ENCODE results near the gene SUFU. TPM values are rescaled to one million over a fixed set of nuclear protein-coding genes. Genes with fewer than 3 reads are reported as not detected.

The SUFU gene
- total and polyA plus RNA-seq, 2 of the 8 experiments (the other 6 are each of a cell fraction or from before 2014, with no cell fraction given): 7.0 to 10.8 TPM

GRCh38 chr10:102527546-102527945 lies 23.8 kb downstream of the SUFU start:
- WGBS, 2 experiments (ENCODE audit: extremely low coverage in 1 of 2, insufficient coverage in 1 of 2, insufficient read length in 1 of 2, insufficient replicate concordance in 2 of 2, low coverage in 1 of 2, low lambda C conversion rate in 2 of 2, missing lambda C conversion rate in 1 of 2): 85% methylated on average over 2 of the region's 2 CpGs; no CpG with 5 or more reads in 1 of the 2 experiments

More at GRCh38 chr10:102527546-102527945, 23.8 kb downstream of the SUFU start:
- no peak overlapping the region for H3K56ac ChIP-seq (replicated peaks; ENCODE audit: insufficient read length, low read depth, low read length)
- no peak overlapping the region for H3K9ac ChIP-seq (replicated peaks in 1 of 4; ENCODE audit: extremely low read depth in 1 of 4, low read depth in 3 of 4, low read length in 3 of 4)
- no peaks in the 10 kb centered on the region for H3K23me2 ChIP-seq (ENCODE audit: low read depth, low read length)
- POLR2A ChIA-PET (ENCODE audit: partially characterized antibody): interaction anchor here (1.0 kb wide), 1 partner anchor 11 kb away, joined by 3 read pairs; no protein-coding TSS in a partner anchor
- H3K23ac ChIP-seq (ENCODE audit: insufficient read length): no peak overlapping the region
- no peak for DNase-seq (ENCODE audit: low read depth in 1 of 2, low spot score in 2 of 2)
- H2BK20ac ChIP-seq (ENCODE audit: low read length): no peak overlapping the region
- no peaks in the 10 kb centered on the region for H3K4me1 ChIP-seq (replicated peaks in 1 of 4; ENCODE audit: control insufficient read depth in 3 of 4, insufficient read depth in 4 of 4, low read length in 3 of 4)
- no peak overlapping the region for H4K8ac ChIP-seq (ENCODE audit: extremely low read depth, insufficient read depth, low read length)
- H4K91ac ChIP-seq (replicated peaks; ENCODE audit: insufficient read length, low read length): no peak overlapping the region
- H4K5ac ChIP-seq (ENCODE audit: insufficient read length, low read depth, low read length): no peak overlapping the region
- H3K4me3 ChIP-seq (ENCODE audit: extremely low read depth in 1 of 4, insufficient read depth in 2 of 4, low read depth in 3 of 4, low read length in 4 of 4): no peak overlapping the region
- no peak for TF ChIP-seq SP2 (IDR thresholded peaks at IDR 0.05; ENCODE audit: low read length)
- no peak for TF ChIP-seq TAF1 (IDR thresholded peaks at IDR 0.05; ENCODE audit: low read depth, low read length)
- no peak for TF ChIP-seq POLR2AphosphoS5 (IDR thresholded peaks at IDR 0.05; ENCODE audit: low read depth, low read length)
- no peak for TF ChIP-seq GTF2F1 (IDR thresholded peaks at IDR 0.05; ENCODE audit: borderline replicate concordance, low read depth, low read length)
- TF ChIP-seq SIN3A (conservative IDR thresholded peaks at IDR 0.05 in 1 of 2, IDR thresholded peaks at IDR 0.05 in 1 of 2; ENCODE audit: low read depth in 1 of 2, low read length in 2 of 2): no peak
- TF ChIP-seq RBBP5 (IDR thresholded peaks at IDR 0.05; ENCODE audit: borderline replicate concordance, low read depth, low read length): no peak
- TF ChIP-seq CBX8 (IDR thresholded peaks at IDR 0.05; ENCODE audit: borderline replicate concordance, low read depth, low read length): no peak
- no peak for TF ChIP-seq PHF8 (conservative IDR thresholded peaks at IDR 0.05; ENCODE audit: low read depth, low read length)
- TF ChIP-seq BRCA1 (IDR thresholded peaks at IDR 0.05; ENCODE audit: low read depth, low read length): no peak
- TF ChIP-seq TBP (IDR thresholded peaks at IDR 0.05; ENCODE audit: low read depth, low read length): no peak
- CTCF ChIA-PET (ENCODE audit: partially characterized antibody): interaction anchor here (1.3 to 2.6 kb wide), 4 partner anchors 13 to 56 kb away, joined by 3 to 12 read pairs (median 4); no protein-coding TSS in a partner anchor
- H3K4ac ChIP-seq (replicated peaks; ENCODE audit: insufficient read length, low read depth, low read length): no peak overlapping the region
- no peak overlapping the region for H2BK12ac ChIP-seq (ENCODE audit: low read depth, low read length)
- H3K79me1 ChIP-seq (ENCODE audit: low read depth, low read length): no peaks in the 10 kb centered on the region; the same call in 1 of the 2 replicates
- H3K79me2 ChIP-seq (ENCODE audit: control insufficient read depth in 1 of 2, insufficient read depth in 2 of 2, low read length in 2 of 2): no peaks in the 10 kb centered on the region
- H3K36me3 ChIP-seq (ENCODE audit: control insufficient read depth in 2 of 4, insufficient read depth in 4 of 4, low read length in 3 of 4): no peaks in the 10 kb centered on the region
- no peak overlapping the region for H2AK5ac ChIP-seq (ENCODE audit: low read depth, low read length)
- H3K14ac ChIP-seq (ENCODE audit: insufficient read length): no peak overlapping the region
- no peak overlapping the region for H2BK15ac ChIP-seq (ENCODE audit: low read length)
- peaks cover 0 to 2% of the 10 kb centered on the region in 2 experiments for H4K20me1 ChIP-seq (replicated peaks in 1 of 2; ENCODE audit: control insufficient read depth in 1 of 2, insufficient read depth in 2 of 2, low read length in 2 of 2)
- no peaks in the 10 kb centered on the region for H3K9me3 ChIP-seq (ENCODE audit: insufficient read depth in 2 of 2, low read depth in 1 of 2, low read length in 1 of 2)
- no peak for FAIRE-seq
- H3K27me3 ChIP-seq (replicated peaks in 1 of 4; ENCODE audit: control insufficient read depth in 3 of 4, extremely low read depth in 1 of 4, insufficient read depth in 3 of 4, low read length in 3 of 4): no peaks in the 10 kb centered on the region
- no peak overlapping the region for H3K27ac ChIP-seq (ENCODE audit: low read depth, low read length)
- H2BK120ac ChIP-seq (replicated peaks; ENCODE audit: low read depth, low read length): no peak overlapping the region
- no peak overlapping the region for H2AFZ ChIP-seq (ENCODE audit: low read length)
- no peak overlapping the region for H2BK5ac ChIP-seq (ENCODE audit: low read depth, low read length)
- no peak overlapping the region for H3K18ac ChIP-seq (ENCODE audit: extremely low read depth, low read length)
- no peak overlapping the region for H3K4me2 ChIP-seq (ENCODE audit: insufficient read depth in 1 of 2, low read depth in 2 of 2, low read length in 2 of 2)

All from H1 (cell line).